Measurements from ENCODE around the gene WDR18.
"Not testable (repeated sequence)": the region's sequence is repeated elsewhere in the genome, so short reads cannot be mapped to it uniquely, and the experiment has no call there.

WDR18 gene

DNA sequence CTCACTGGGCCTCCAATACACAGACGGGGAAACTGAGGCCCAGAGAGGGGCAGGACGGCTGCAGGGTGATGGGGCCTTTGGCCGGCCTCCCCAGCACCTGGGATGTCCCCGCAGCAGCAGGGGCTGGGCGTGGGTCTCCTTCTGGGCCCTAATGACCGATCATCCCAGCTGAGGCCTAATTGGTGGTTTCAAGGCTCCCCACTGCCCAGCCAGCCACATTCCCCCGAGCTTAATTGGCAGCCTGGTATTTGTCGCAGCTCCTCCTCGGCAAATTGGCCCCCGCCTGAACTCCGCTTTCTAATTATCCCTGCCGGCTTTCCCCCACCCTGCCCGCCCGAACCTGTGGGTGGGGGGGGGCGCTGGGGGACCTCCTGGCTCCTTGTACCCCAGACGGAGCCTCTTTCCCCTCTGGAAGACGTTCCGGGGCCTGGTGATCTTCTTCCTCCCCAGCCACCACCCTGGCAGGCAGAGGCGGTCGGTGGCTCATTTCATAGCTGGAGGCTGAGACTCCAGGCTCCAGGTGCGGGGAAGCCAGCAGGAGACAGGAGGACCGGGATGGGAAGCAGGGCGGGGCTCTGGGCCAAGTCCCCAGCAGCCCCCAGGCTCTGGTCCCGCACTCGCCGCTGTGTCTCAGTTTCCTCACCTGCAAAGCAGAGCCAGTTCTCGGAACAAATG is 27.2 kb upstream of the WDR18 start:
- Histone ChIP-seq H3K9me3 (replicated peaks; ENCODE audit: insufficient read depth, low read length) (no peaks in the 10 kb centered on the region), H3F3A (ENCODE audit: insufficient read depth, low read length) (no peaks in the 10 kb centered on the region), H3K9ac (ENCODE audit: low read length) (no peak overlapping the region), H3K4me3 (ENCODE audit: low read length) (no peak overlapping the region), H3K36me3 (replicated peaks; ENCODE audit: insufficient read depth, low read length) (no peaks in the 10 kb centered on the region), H4K20me1 (ENCODE audit: insufficient read depth, low read length) (no peaks in the 10 kb centered on the region), H3K27me3 (replicated peaks; ENCODE audit: insufficient read depth, low read length) (no peaks in the 10 kb centered on the region), H3K4me1 (ENCODE audit: low read length) (no peaks in the 10 kb centered on the region), H2AFZ (ENCODE audit: low read length) (no peak overlapping the region), H3K4me2 (ENCODE audit: low read depth, low read length) (no peak overlapping the region), H3K9me2 (replicated peaks; ENCODE audit: insufficient read depth, low read length) (no peaks in the 10 kb centered on the region), H3K79me2 (ENCODE audit: low read length) (peaks cover 15% of the 10 kb centered on the region; the same call in 1 of the 2 replicates), H3K27ac (ENCODE audit: low read length) (no peak overlapping the region)
- DNase-seq = no peak
- no peak for TF ChIP-seq EZH2 (optimal IDR thresholded peaks at IDR 0.05; ENCODE audit: low read depth, low read length)
- TF ChIP-seq, protein P1, sequence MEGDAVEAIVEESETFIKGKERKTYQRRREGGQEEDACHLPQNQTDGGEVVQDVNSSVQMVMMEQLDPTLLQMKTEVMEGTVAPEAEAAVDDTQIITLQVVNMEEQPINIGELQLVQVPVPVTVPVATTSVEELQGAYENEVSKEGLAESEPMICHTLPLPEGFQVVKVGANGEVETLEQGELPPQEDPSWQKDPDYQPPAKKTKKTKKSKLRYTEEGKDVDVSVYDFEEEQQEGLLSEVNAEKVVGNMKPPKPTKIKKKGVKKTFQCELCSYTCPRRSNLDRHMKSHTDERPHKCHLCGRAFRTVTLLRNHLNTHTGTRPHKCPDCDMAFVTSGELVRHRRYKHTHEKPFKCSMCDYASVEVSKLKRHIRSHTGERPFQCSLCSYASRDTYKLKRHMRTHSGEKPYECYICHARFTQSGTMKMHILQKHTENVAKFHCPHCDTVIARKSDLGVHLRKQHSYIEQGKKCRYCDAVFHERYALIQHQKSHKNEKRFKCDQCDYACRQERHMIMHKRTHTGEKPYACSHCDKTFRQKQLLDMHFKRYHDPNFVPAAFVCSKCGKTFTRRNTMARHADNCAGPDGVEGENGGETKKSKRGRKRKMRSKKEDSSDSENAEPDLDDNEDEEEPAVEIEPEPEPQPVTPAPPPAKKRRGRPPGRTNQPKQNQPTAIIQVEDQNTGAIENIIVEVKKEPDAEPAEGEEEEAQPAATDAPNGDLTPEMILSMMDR (IDR thresholded peaks at IDR 0.05; ENCODE audit: low read length) = no peak
- no peak for TF ChIP-seq EZH2phosphoT487 (IDR thresholded peaks at IDR 0.05; ENCODE audit: low read length)

DNA sequence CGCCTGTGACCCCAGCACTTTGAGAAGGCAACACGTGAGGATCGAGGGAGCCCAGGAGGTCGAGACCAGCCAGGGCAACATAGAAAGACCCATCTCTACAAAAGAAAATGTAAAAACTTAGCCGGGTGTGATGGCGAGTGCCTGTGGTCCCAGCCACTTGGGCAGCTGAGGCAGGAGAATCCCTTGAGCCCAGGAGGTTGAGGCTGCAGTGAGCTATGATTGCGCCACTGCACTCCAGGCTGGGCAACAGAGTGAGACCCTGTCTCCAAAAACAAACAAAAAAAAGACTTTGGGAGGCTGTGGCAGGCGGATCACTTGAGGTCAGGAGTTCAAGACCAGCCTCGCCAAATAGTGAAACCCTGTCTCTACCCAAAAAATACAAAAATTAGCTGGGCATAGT is 26.6 kb upstream of the WDR18 start:
- H3K36me3 ChIP-seq (replicated peaks; ENCODE audit: insufficient read depth, low read length); H4K20me1 ChIP-seq (ENCODE audit: insufficient read depth, low read length); H3K4me2 ChIP-seq (ENCODE audit: low read depth, low read length); H3K27me3 ChIP-seq (replicated peaks; ENCODE audit: insufficient read depth, low read length); H3K9me3 ChIP-seq (replicated peaks; ENCODE audit: insufficient read depth, low read length); H3K27ac ChIP-seq (ENCODE audit: low read length); H3K9ac ChIP-seq (ENCODE audit: low read length); H3K4me3 ChIP-seq (ENCODE audit: low read length); H3F3A ChIP-seq (ENCODE audit: insufficient read depth, low read length); DNase-seq; H3K9me2 ChIP-seq (replicated peaks; ENCODE audit: insufficient read depth, low read length); H2AFZ ChIP-seq (ENCODE audit: low read length); H3K4me1 ChIP-seq (ENCODE audit: low read length): not testable (repeated sequence)
- H3K79me2 ChIP-seq (ENCODE audit: low read length) = peaks cover 13% of the 10 kb centered on the region; the same call in 1 of the 2 replicates

- H3F3A ChIP-seq (ENCODE audit: insufficient read depth, low read length) = no peaks in the 10 kb centered on the region
- no peak overlapping the region for H3K4me2 ChIP-seq (ENCODE audit: low read depth, low read length)
- H3K4me1 ChIP-seq (ENCODE audit: low read length) = no peaks in the 10 kb centered on the region
- peaks cover 6% of the 10 kb centered on the region; the same call in 1 of the 2 replicates for H3K79me2 ChIP-seq (ENCODE audit: low read length)
- H2AFZ ChIP-seq (ENCODE audit: low read length) = no peak overlapping the region
- no peaks in the 10 kb centered on the region for H3K9me2 ChIP-seq (replicated peaks; ENCODE audit: insufficient read depth, low read length)
- no peaks in the 10 kb centered on the region for H3K27me3 ChIP-seq (replicated peaks; ENCODE audit: insufficient read depth, low read length)
- H3K9ac ChIP-seq (ENCODE audit: low read length) = no peak overlapping the region
- H3K27ac ChIP-seq (ENCODE audit: low read length) = no peak overlapping the region
- no peaks in the 10 kb centered on the region for H4K20me1 ChIP-seq (ENCODE audit: insufficient read depth, low read length)
- TF ChIP-seq, protein P1 (IDR thresholded peaks at IDR 0.05; ENCODE audit: low read length) = no peak
- TF ChIP-seq EZH2phosphoT487 (IDR thresholded peaks at IDR 0.05; ENCODE audit: low read length) = no peak
- TF ChIP-seq EZH2 (optimal IDR thresholded peaks at IDR 0.05; ENCODE audit: low read depth, low read length) = no peak
- no peak for DNase-seq
- H3K36me3 ChIP-seq (replicated peaks; ENCODE audit: insufficient read depth, low read length) = no peaks in the 10 kb centered on the region; the same call in 1 of the 2 replicates
- no peaks in the 10 kb centered on the region for H3K9me3 ChIP-seq (replicated peaks; ENCODE audit: insufficient read depth, low read length)
- H3K4me3 ChIP-seq (ENCODE audit: low read length) = no peak overlapping the region
Observed at GRCh38 chr19:958967-959855, 24.9 kb upstream of the WDR18 start.

All from MM.1S (cell line).